Measurements from ENCODE around the gene SAMM50.

SAMM50 gene

GRCh38 chr22:43975041-43975440 lies 19.8 kb downstream of the SAMM50 start:
- no peak for DNase-seq (ENCODE audit: low read depth)
- no peak overlapping the region for H3K4me3 ChIP-seq (ENCODE audit: control insufficient read depth, low read depth, low read length)
- TF ChIP-seq CTCF (conservative IDR thresholded peaks at IDR 0.05; ENCODE audit: control insufficient read depth, insufficient read depth, low read depth, low read length), result no peak

DNA sequence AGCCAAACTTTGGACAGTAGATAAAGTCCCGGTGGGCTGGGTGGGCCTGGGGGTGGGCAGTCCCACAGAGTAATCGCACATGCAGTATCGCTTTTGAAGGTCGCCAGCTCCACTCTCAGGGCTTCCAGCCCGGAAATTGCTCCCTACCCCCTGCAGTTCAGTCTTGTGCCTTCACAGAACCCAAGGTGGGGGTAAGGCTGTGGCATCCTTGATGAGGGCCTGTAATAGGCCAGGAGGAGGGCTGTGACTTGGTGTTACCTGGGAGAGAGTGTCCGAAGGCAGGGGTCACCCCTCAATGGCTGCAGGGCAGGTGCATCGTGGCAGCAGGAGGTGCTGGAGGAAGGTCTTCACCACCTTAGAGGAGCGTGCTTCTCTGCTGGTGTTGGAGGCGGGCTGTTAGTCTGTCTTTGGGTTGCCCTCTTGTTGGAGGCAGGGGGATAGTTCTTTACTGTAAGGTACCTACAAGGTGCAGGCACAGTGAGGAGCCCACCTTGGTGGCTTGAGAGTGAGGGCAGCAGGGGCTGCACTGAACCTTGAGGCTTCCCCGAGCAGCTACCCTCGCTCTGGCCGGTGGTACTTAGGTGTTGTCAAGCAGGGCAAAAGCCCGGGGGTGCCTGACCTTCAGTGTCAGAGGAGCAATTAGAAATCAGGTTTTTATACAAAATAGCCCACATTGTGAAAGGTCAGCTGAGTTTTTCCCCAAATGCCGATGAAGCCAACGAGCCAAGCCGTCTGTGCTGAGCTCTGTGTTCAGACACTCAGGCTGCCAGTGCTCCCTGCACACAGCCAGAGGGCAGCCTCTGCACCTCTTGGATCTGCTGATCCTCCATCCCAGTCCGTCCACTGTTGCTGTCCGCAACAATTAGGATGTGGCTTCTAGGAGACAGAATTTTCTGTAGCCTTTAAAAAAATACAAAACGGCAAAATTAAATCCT lies 21.9 kb downstream of the SAMM50 start:
- H3K4me3 ChIP-seq (ENCODE audit: control insufficient read depth, low read depth, low read length), result no peak overlapping the region
- TF ChIP-seq CTCF (conservative IDR thresholded peaks at IDR 0.05; ENCODE audit: control insufficient read depth, insufficient read depth, low read depth, low read length), result no peak
- no peak for DNase-seq (ENCODE audit: low read depth)

- no peak overlapping the region for H3K4me3 ChIP-seq (ENCODE audit: control insufficient read depth, low read depth, low read length)
- no peak for DNase-seq (ENCODE audit: low read depth)
- TF ChIP-seq CTCF (conservative IDR thresholded peaks at IDR 0.05; ENCODE audit: control insufficient read depth, insufficient read depth, low read depth, low read length), result no peak
These were observed 23.3 kb downstream of the SAMM50 start for GRCh38 chr22:43978558-43978957.

GRCh38 chr22:43980579-43980978 lies 25.3 kb downstream of the SAMM50 start:
- TF ChIP-seq CTCF (conservative IDR thresholded peaks at IDR 0.05; ENCODE audit: control insufficient read depth, insufficient read depth, low read depth, low read length), result no peak
- H3K4me3 ChIP-seq (ENCODE audit: control insufficient read depth, low read depth, low read length), result no peak overlapping the region
- DNase-seq (ENCODE audit: low read depth), result no peak

- no peak overlapping the region for H3K4me3 ChIP-seq (ENCODE audit: control insufficient read depth, low read depth, low read length)
- DNase-seq (ENCODE audit: low read depth), result no peak
- no peak for TF ChIP-seq CTCF (conservative IDR thresholded peaks at IDR 0.05; ENCODE audit: control insufficient read depth, insufficient read depth, low read depth, low read length)
These were observed 25.8 kb downstream of the SAMM50 start for GRCh38 chr22:43980996-43981395.

- no peak for DNase-seq (ENCODE audit: low read depth)
- no peak for TF ChIP-seq CTCF (conservative IDR thresholded peaks at IDR 0.05; ENCODE audit: control insufficient read depth, insufficient read depth, low read depth, low read length)
- no peak overlapping the region for H3K4me3 ChIP-seq (ENCODE audit: control insufficient read depth, low read depth, low read length)
These were observed 28.6 kb downstream of the SAMM50 start for GRCh38 chr22:43983808-43984207.
